ENCODE measurements around the gene PSTK. TPM values are rescaled to one million over a fixed set of nuclear protein-coding genes. Genes with fewer than 3 reads are reported as not detected.

Gene PSTK
- total RNA-seq, 4 donors from 2014 or later = 3.9 to 6.3 (median 5.2) TPM

- H3K4me1 ChIP-seq = peaks cover 0 to 6% of the 10 kb centered on the region in 2 donors
- WGBS, 2 donors = 82 to 83% methylated on average over 2 of the region's 2 CpGs
Measured at GRCh38 chr10:123024540-123024939, 44.3 kb downstream of the PSTK start.

GRCh38 chr10:123026302-123026701 is 46.1 kb downstream of the PSTK start:
- TF ChIP-seq CTCF (IDR thresholded peaks at IDR 0.05) (no peak), POLR2A (IDR thresholded peaks at IDR 0.05) (no peak)
- Histone ChIP-seq H3K4me1 (peaks cover 0 to 6% of the 10 kb centered on the region in 2 donors), H3K4me3 (replicated peaks in 1 of 3) (no peak overlapping the region), H3K27ac (no peak overlapping the region), H3K9me3 (no peaks in the 10 kb centered on the region), H3K27me3 (no peaks in the 10 kb centered on the region), H3K36me3 (no peaks in the 10 kb centered on the region)
- intact Hi-C loops (cut with DNase I) = no loop called here
- 49 to 55% methylated on average over 1 of the region's 1 CpG for WGBS, 2 donors
- DNase-seq = no peak

More at GRCh38 chr10:123024540-123024939, 44.3 kb downstream of the PSTK start:
- DNase-seq = no peak
- H3K36me3 ChIP-seq = no peaks in the 10 kb centered on the region
- TF ChIP-seq POLR2A (IDR thresholded peaks at IDR 0.05) = no peak
- no peak for TF ChIP-seq CTCF (IDR thresholded peaks at IDR 0.05)
- intact Hi-C loops (cut with DNase I) = no loop called here
- H3K4me3 ChIP-seq (replicated peaks in 1 of 3) = no peak overlapping the region
- H3K27ac ChIP-seq = no peak overlapping the region
- H3K9me3 ChIP-seq = no peaks in the 10 kb centered on the region
- no peaks in the 10 kb centered on the region for H3K27me3 ChIP-seq

GRCh38 chr10:123027861-123028260 is 47.7 kb downstream of the PSTK start:
- Histone ChIP-seq H3K4me3 (replicated peaks in 1 of 3) (no peak overlapping the region), H3K36me3 (no peaks in the 10 kb centered on the region)
- intact Hi-C loops (cut with DNase I) = no loop called here

GRCh38 chr10:123031124-123031523 is 50.9 kb downstream of the PSTK start:
- DNase-seq = no peak
- no peaks in the 10 kb centered on the region for H3K36me3 ChIP-seq
- TF ChIP-seq POLR2A (IDR thresholded peaks at IDR 0.05) = no peak
- TF ChIP-seq CTCF (IDR thresholded peaks at IDR 0.05) = no peak
- no peak overlapping the region for H3K4me3 ChIP-seq (replicated peaks in 1 of 3)
- H3K4me1 ChIP-seq = no peaks in the 10 kb centered on the region
- H3K27me3 ChIP-seq = no peaks in the 10 kb centered on the region
- H3K9me3 ChIP-seq = no peaks in the 10 kb centered on the region
- H3K27ac ChIP-seq = no peak overlapping the region
- intact Hi-C loops (cut with DNase I) = no loop called here
- WGBS, 2 donors = 76 to 87% methylated on average over 1 of the region's 1 CpG

More at GRCh38 chr10:123027861-123028260, 47.7 kb downstream of the PSTK start:
- Histone ChIP-seq H3K27me3 (no peaks in the 10 kb centered on the region), H3K9me3 (no peaks in the 10 kb centered on the region), H3K4me1 (no peaks in the 10 kb centered on the region), H3K27ac (no peak overlapping the region)
- no peak for DNase-seq
- TF ChIP-seq CTCF (IDR thresholded peaks at IDR 0.05) (no peak), POLR2A (IDR thresholded peaks at IDR 0.05) (no peak)

- intact Hi-C loops (cut with DNase I) = no loop called here
- no peak for TF ChIP-seq POLR2A (IDR thresholded peaks at IDR 0.05)
- TF ChIP-seq CTCF (IDR thresholded peaks at IDR 0.05) = no peak
Measured at GRCh38 chr10:123034332-123034731, 54.1 kb downstream of the PSTK start.

More at GRCh38 chr10:123034332-123034731, 54.1 kb downstream of the PSTK start:
- no peaks in the 10 kb centered on the region for H3K9me3 ChIP-seq
- H3K27ac ChIP-seq = no peak overlapping the region
- H3K4me3 ChIP-seq (replicated peaks in 1 of 3) = no peak overlapping the region
- DNase-seq = no peak
- H3K4me1 ChIP-seq = no peaks in the 10 kb centered on the region
- H3K27me3 ChIP-seq = no peaks in the 10 kb centered on the region
- peaks cover 0 to 7% of the 10 kb centered on the region in 2 donors for H3K36me3 ChIP-seq
